GM18858 (cell line): Measurements from ENCODE around the gene ABR.

Experiments used
- ATAC-seq: cut with Tn5 transposase; IDR thresholded peaks from one replicate; pipeline ENCODE4 v1.9.1; 2021; ENCODE audit not compliant: unreplicated experiment

ABR gene

GRCh38 chr17:1179818-1180742 lies at the start of gene ABR:
Gene ABR, minus strand, starts transcription at chr17:1179981. Its CDS starts 254 bp downstream, at chr17:1179727.
- ATAC-seq = no peak

- no peak for ATAC-seq
These were observed 49.6 kb upstream of the ABR start for GRCh38 chr17:1229349-1229899.

DNA sequence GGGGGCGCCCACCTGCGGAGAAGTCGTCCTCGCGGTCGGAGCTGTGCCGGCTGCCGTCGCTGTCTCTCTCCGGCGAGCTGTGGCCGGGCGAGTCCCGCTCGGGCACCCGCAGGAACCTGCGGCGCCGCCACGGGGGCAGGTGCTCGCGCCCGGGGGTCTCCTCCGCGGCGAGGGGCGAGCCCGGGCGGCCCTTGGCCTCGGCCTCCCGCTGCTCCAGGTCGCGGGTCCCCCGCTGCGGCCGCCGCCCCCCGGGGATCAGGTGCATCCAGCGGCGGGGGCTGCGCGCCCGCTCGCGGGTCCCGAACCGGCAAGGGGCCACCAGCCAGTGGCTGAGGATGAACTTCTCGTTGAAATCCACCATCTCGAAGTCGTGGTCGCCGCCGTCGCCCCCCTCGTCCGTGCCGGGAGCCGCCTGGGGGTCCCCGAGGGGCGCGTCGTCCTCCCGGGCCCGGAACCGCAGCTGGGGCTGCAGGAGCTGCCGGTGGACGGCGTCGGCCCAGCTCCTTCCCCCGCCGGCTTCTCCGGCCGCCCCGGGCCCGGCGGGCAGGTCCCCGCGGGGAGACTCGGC lies 49.1 kb upstream of the ABR start:
- ATAC-seq = no peak

- no peak for ATAC-seq
These were observed 48.4 kb upstream of the ABR start for GRCh38 chr17:1227917-1228780.

GRCh38 chr17:1227365-1227764 lies 47.6 kb upstream of the ABR start:
- no peak for ATAC-seq

DNA sequence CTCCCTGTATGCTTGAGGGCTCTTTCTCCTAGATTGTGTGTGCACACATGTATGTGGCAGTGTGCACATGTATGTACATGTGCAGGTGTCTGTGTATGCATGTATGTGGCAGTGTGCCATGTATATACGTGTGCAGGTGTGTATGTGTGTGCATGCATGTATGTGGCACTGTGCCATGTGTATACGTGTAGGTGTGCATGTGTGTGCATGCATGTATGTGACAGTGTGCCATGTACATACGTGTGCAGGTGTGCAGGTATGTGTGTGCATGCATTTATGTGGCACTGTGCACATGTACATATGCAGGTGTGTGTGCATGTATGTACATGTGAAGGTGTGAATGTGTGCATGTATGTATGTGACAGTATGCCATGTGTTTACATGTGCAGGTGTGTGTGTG lies 46.5 kb upstream of the ABR start:
- no peak for ATAC-seq

GRCh38 chr17:1224330-1224729 lies 44.5 kb upstream of the ABR start:
- no peak for ATAC-seq

DNA sequence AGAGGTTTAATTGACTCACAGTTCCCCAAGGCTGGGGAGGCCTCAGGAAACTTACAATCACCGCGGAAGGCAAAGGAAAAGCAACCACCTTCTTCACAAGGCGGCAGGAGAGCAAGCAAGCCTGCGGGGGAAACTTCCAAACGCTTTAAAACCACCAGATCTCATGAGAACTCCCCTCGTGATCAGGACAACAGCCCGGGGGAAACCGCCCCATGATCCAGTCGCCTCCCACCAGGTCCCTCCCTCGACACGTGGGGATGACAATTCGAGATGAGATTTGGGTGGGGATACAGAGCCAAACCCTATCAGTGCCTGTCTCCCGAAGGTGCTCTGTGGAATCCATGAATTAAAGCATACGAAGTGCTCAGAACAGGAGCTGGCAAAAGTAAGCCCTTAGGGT lies 43.9 kb upstream of the ABR start:
- no peak for ATAC-seq

DNA sequence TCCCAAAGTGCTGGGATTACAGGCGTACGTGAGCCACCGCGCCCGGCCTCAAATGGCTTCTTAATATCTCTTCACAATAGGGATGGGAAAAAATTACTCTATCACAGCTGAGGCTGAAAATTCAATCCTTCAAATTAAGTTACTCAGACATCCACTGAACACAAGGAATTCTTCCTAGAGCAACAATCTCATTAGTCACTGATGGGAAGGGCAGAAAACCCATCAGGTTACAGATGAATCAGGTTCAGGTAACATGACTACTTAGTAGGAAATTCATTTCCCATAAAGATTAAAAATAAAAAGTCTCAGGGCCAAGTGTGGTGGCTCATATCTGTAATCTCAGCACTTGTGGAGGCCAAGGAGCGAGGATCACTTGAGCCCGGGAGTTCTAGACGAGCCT lies 42.5 kb upstream of the ABR start:
- no peak for ATAC-seq

DNA sequence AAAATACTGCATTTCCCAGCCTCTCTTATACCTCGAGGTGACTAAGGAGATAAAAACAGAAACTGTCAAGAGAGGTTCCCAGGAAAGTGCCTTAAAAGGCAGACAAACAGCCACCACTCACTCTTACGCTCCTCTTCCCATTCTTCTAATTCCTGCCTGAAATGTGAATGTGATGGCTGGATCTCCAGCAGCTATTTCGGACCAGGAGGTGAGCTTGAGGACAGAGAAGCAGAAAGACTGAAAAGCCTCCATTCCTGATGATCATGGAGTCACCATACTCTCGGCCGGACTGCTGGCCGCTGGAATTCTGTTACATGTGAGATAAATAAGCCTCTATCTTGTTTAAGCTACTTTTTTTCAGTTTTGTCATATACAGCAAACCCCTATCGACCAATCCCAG lies 41.4 kb upstream of the ABR start:
- no peak for ATAC-seq

- no peak for ATAC-seq
These were observed 40.6 kb upstream of the ABR start for GRCh38 chr17:1220346-1220745.

DNA sequence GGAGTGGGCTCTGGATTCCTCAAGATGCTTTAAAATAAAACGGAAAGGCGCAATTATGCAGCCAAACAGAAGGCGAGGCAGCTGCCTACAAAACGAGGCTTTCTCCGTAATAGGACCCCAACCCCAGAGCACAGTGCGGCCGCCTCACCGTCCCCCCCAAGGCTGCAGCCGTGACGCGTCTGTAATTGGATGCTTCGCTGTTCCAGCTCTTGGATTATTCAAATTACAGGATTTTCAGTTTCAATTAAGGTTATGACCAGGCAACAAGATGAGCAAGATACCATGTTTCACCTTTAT lies 37.3 kb upstream of the ABR start:
- ATAC-seq = no peak

- ATAC-seq = no peak
These were observed 36.7 kb upstream of the ABR start for GRCh38 chr17:1216217-1217088.

DNA sequence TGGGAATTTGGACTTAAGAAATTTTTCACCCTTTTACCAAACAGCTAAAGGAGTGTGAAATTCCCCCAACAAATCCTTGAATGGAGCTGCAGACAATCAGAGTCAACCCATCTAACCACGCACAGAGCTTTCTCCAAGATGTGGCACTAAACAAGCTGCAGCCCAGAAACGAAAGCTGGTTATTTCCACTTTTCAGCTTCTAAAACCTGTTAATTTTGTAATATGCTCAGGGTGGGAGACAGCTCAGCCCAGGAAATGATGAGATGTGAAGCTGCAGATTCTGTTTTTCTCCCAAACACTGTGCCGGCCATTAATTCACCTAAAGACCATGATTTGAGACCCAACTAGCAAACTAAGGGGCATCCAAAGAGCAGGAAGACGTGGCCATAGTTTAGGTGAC lies 33.2 kb upstream of the ABR start:
- ATAC-seq = no peak

- no peak for ATAC-seq
These were observed 31.5 kb upstream of the ABR start for GRCh38 chr17:1211287-1211686.

DNA sequence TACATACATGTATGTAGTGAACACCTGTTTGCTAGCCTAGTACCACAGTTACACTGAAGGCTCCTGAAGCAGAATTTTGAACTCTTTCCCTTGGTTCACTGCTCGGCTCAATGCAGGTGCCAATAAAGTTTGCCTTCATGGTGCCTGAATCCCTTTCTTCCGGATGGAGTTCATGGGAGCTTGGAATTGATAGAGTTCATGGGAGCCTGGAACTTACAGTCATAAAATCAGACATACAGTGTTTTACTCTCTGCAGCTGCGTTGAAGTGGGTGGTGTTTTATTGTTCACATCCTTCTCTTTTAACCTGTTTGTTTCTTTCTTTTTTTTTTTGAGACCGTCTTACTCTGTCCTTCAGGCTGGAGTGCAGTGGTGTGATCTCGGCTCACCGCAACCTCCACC lies 29.2 kb upstream of the ABR start:
- no peak for ATAC-seq

DNA sequence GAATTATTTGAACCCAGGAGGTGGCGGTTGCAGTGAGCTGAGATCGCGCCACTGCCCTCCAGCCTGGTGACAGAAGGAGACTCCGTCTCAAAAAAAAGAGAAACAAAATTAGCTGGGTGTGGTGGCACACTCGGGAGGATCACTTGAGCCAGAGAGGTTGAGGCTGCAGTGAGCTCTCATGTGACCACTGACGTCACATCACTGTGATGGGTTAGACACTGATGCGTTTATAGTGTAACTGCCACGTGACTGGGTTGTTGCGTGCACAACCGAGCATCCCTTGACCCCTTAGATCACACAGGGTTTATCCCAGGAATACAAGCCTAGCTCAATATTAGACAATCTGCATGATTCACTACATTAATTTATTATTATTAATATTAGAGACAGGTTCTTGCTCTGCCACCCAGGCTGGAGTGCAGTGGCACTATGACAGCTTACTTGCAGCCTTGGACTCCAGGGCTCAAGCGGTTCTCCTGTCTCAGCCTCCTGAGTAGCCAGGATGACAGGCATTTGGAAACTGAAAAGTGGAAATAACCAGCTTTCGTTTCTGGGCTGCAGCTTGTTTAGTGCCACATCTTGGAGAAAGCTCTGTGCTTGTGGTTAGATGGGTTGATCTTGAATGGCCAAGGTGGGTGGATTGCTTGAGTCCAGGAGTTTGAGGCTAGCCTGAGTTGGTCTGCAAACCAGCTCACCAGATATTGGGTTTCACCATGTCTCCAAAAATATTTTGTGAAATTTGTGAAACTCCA lies 26.4 kb upstream of the ABR start:
- ATAC-seq = no peak

- ATAC-seq = no peak
These were observed 24.1 kb upstream of the ABR start for GRCh38 chr17:1203967-1204291.

DNA sequence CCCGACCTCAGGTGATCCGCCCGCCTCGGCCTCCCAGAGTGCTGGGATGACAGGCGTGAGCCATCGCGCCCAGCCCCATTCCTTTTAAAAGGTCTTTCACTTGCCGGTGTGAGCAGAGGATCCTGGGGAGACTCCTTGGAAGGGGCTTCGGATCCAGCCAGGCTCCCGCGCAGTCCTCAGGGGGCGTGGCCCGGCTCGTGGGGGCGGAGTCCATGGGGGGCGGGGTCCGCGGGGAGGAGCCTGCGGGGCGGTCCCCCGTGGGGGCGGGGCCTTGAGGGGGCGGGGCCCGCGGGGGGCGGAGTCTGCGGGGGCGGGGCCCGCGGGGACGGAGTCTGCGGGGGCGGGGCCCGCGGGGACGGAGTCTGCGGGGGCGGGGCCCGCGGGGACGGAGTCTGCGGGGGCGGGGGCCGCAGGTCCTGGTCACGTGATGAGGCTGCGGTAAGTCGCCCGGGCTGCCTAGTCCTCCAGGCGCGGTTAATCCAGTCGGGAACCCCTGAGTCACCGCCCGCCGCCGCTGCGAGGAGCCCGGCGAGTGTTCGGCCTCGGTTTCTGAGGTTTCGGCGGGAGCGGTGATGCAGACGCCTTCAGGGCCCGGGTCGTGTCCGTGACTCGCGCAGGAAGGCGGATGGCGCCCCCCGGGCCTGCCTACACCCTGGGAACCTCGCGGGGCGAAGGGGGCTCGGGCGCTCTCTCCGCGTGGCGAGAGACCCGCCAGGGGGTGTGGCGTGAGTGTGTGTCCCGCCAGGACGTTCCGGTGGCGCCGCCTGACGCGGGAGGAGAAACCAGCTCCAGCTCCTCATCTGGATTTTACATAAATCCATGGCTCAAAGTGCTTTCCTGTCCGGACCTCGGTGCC lies 23.6 kb upstream of the ABR start:
- no peak for ATAC-seq
